Hypothalamus (tissue), 51 donors: ENCODE data around the gene C3.

Experiments used
- DNase-seq, 51 donors: peaks; one replicate each; lab custom pipeline; 2025; lab: John Stamatoyannopoulos, UW

Gene C3

DNA sequence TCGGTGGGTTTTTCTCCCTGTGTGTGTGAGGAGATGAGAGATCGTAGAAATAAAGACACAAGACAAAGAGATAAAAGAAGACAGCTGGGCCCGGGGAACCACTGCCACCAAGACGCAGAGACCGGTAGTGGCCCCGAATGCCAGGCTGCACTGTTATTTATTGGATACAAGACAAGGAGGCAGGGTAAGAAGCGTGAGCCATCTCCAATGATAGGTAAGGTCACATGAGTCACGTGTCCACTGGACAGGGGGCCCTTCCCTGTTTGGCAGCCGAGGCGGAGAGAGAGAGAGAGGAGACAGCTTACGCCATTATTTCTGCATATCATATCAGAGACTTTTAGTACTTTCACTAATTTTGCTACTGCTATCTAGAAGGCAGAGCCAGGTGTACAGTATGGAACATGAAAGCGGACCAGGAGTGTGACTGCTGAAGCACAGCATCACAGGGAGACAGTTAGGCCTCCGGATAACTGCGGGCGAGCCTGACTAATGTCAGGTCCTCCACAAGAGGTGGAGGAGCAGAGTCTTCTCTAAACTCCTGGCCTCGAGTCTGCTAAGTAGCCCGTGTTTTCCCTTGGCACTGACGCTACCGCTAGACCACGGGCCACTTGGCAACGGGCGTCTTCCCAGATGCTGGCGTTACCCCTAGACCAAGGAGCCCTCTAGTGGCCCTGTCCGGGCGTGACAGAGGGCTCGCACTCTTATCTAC is 87.5 kb downstream of the C3 start:
- DNase-seq, result peak in 47 of 51 donors; percentile 3 to 85 (median 47)

DNA sequence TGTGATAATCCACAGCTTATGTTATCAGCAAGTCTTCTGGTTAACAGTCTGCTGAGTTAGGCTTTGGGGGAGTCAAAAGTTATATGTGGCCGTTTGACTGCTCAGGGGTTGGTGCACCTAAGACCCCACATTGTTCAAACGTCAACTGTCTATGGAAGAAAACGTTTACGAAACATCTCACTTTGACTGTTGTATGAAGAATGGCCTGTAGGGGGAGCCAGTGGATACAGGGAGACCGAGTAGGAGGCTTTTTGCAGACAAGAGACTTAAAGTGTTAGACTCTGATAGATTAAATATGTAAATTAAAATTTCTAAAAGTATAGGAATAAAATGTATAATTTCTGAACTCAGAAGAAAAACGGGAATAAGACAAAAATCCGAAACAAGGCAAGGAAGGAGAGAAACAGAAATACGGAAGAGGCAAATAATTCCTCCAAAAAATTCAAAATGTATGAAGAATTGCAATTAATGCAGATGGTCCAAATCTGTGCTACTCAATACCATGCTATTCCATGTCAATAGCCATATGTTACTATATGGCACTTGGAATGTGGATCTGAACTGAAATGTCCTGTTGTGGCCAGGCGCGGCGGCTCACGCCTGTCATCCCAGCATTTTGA is 88.3 kb downstream of the C3 start:
- peak in 38 of 51 donors; percentile 0 to 78 (median 22) for DNase-seq
